Gastroesophageal sphincter (tissue), 3 donors: ENCODE results near the gene AP2B1.

Experiments
- CTCF ChIP-seq, 4 experiments: fragments of 200-600 bp in 2 of 4; fragments of 450-650 bp in 2 of 4; sonication (generic) in 1 of 4; IDR thresholded peaks; one replicate each; pipeline ENCODE4 v1.5.1; 2017 to 2019; ENCODE audit warnings: antibody characterized with exemption in 4 of 4, mild to moderate bottlenecking in 2 of 4, moderate library complexity in 2 of 4
- POLR2A ChIP-seq, 2 donors: fragments of 450-650 bp; IDR thresholded peaks; one replicate each; pipeline ENCODE4 v1.6.1; 2017; ENCODE audit warnings: antibody characterized with exemption in 2 of 2, mild to moderate bottlenecking in 2 of 2, moderate library complexity in 1 of 2
- POLR2AphosphoS5 ChIP-seq: sonication (generic); formaldehyde crosslinking; IDR thresholded peaks from one replicate; pipeline ENCODE4 v1.6.1; 2017; ENCODE audit warnings: antibody characterized with exemption

GRCh38 chr17:35731917-35732805, 145.0 kb downstream of the AP2B1 start:
- TF ChIP-seq CTCF (IDR thresholded peaks at IDR 0.05) (no peak), POLR2A (IDR thresholded peaks at IDR 0.05) (no peak), POLR2AphosphoS5 (no peak)
